Endothelial cell of umbilical vein (primary cell): ENCODE data around the gene MYO16. TPM values are rescaled to one million over a fixed set of nuclear protein-coding genes. Genes with fewer than 3 reads are reported as not detected.

Source experiments
- BruUV-seq: library from RNA; stranded (reverse); fragments of 400-500 nt; replicated peaks from 2 replicates; lab custom pipeline; 2021; lab: Mats Ljungman, UMichigan
- CTCF ChIA-PET: fragments of 300-600, 350-600 bp; sonication (Branson Sonifier 250); formaldehyde crosslinking; loops from one replicate; lab custom pipeline; 2021; ENCODE audit warnings: antibody characterized with exemption, inconsistent platforms; lab: Charles Lee
- POLR2A ChIA-PET: fragments of 300-600, 350-600 bp; sonication (Branson Sonifier 250); formaldehyde crosslinking; loops from one replicate; lab custom pipeline; 2021; ENCODE audit warnings: antibody characterized with exemption, inconsistent platforms; lab: Charles Lee
- DNase-seq: peaks from one replicate; pipeline ENCODE4 v3.0.0-alpha.2; 2011; ENCODE audit warnings: low read depth, low spot score
- FAIRE-seq: peaks from 2 replicates; lab custom pipeline; 2011; peaks lifted over from hg19 to GRCh38; lab: Jason Lieb, UNC
- H2AFZ ChIP-seq: 2 replicates; pipeline ENCODE4 v1.6.0; 2012; ENCODE audit warnings: low read depth, low read length, control low read depth, inconsistent platforms
- H3K27ac ChIP-seq: 2 replicates; pipeline ENCODE4 v1.5.1; 2011; ENCODE audit warnings: low read depth, mild to moderate bottlenecking, control low read depth, low read length, moderate library complexity; ENCODE audit not compliant: insufficient read depth
- H3K27me3 ChIP-seq, 2 experiments: 2 replicates each; pipeline versions ENCODE4 v1.6.0 to v1.6.1; 2011; ENCODE audit warnings: low read length in 2 of 2, mixed read lengths in 1 of 2; ENCODE audit not compliant: control insufficient read depth in 2 of 2, insufficient read depth in 2 of 2
- H3K36me3 ChIP-seq, 2 experiments: 2 replicates in 1 of 2; 3 replicates in 1 of 2; pipeline ENCODE4 v1.5.1; 2011; ENCODE audit warnings: low read length in 2 of 2, mild to moderate bottlenecking in 1 of 2, moderate library complexity in 1 of 2; ENCODE audit not compliant: control insufficient read depth in 2 of 2, insufficient read depth in 2 of 2; ENCODE audit errors: extremely low read depth in 1 of 2
- H3K4me1 ChIP-seq: 3 replicates; pipeline ENCODE4 v1.5.1; 2011; ENCODE audit warnings: mild to moderate bottlenecking, low read length; ENCODE audit not compliant: control insufficient read depth, insufficient read depth; ENCODE audit errors: extremely low read depth
- H3K4me2 ChIP-seq: 2 replicates; pipeline ENCODE4 v1.6.1; 2011; ENCODE audit warnings: low read length, control low read depth, mixed read lengths; ENCODE audit not compliant: insufficient read depth
- H3K4me3 ChIP-seq, 3 experiments: fragments of 200-600 bp in 1 of 3; sonication (generic), shearing (Covaris generic) in 1 of 3; replicated peaks in 1 of 3; 2 replicates each; pipeline ENCODE4 v1.5.1; 2011 to 2016; ENCODE audit warnings: control low read depth in 3 of 3, low read length in 3 of 3, mild to moderate bottlenecking in 2 of 3, inconsistent platforms in 1 of 3, low read depth in 1 of 3, moderate library complexity in 1 of 3; ENCODE audit not compliant: insufficient read depth in 1 of 3
- H3K79me2 ChIP-seq: 2 replicates; pipeline ENCODE4 v1.6.0; 2012; ENCODE audit warnings: low read length, inconsistent platforms; ENCODE audit not compliant: control insufficient read depth, insufficient read depth
- H3K9ac ChIP-seq: replicated peaks from 2 replicates; pipeline ENCODE3; 2011; ENCODE audit warnings: low read length, control low read depth; ENCODE audit not compliant: insufficient read depth; ENCODE audit errors: extremely low read depth
- H3K9me1 ChIP-seq: replicated peaks from 3 replicates; pipeline ENCODE4 v1.6.0; 2011; ENCODE audit warnings: mild to moderate bottlenecking, low read length; ENCODE audit not compliant: control insufficient read depth, insufficient read depth; ENCODE audit errors: extremely low read depth
- H3K9me3 ChIP-seq: replicated peaks from 2 replicates; pipeline ENCODE4 v1.5.1; 2012; ENCODE audit warnings: low read length, inconsistent platforms; ENCODE audit not compliant: control insufficient read depth, insufficient read depth
- H4K20me1 ChIP-seq: replicated peaks from 2 replicates; pipeline ENCODE3; 2011; ENCODE audit warnings: mild to moderate bottlenecking, low read length; ENCODE audit not compliant: control insufficient read depth, insufficient read depth; ENCODE audit errors: extremely low read depth
- CTCF ChIP-seq, 2 donors: IDR thresholded peaks; 1 replicate in 1 of 2; 2 replicates in 1 of 2; pipeline ENCODE4 v1.5.1; 2011; ENCODE audit warnings: low read length in 2 of 2, mild to moderate bottlenecking in 2 of 2, moderate library complexity in 2 of 2, control low read depth in 1 of 2, inconsistent platforms in 1 of 2, low read depth in 1 of 2; ENCODE audit not compliant: insufficient read depth in 1 of 2; ENCODE audit errors: extremely low read depth in 1 of 2
- EZH2 ChIP-seq: IDR thresholded peaks from 2 replicates; pipeline ENCODE4 v1.6.1; 2012; ENCODE audit warnings: borderline replicate concordance, low read depth, mild to moderate bottlenecking, moderate library complexity, low read length, inconsistent platforms; ENCODE audit not compliant: severe bottlenecking
- FOS ChIP-seq: IDR thresholded peaks from 2 replicates; pipeline ENCODE4 v1.6.1; 2011; ENCODE audit warnings: mild to moderate bottlenecking, low read length, moderate library complexity, borderline replicate concordance; ENCODE audit not compliant: insufficient read depth
- GATA2 ChIP-seq: IDR thresholded peaks from 2 replicates; pipeline ENCODE4 v1.7.0; 2011; ENCODE audit warnings: low read depth, mild to moderate bottlenecking, moderate library complexity, mixed read lengths, low read length; ENCODE audit not compliant: insufficient read length, insufficient read depth
- JUN ChIP-seq: IDR thresholded peaks from 2 replicates; pipeline ENCODE4 v1.6.1; 2011; ENCODE audit warnings: borderline replicate concordance, low read depth; ENCODE audit not compliant: insufficient read length, insufficient read depth
- MYC ChIP-seq: IDR thresholded peaks from one replicate; pipeline ENCODE4 v1.6.1; 2011; ENCODE audit warnings: mild to moderate bottlenecking, low read depth, low read length
- POLR2A ChIP-seq: IDR thresholded peaks from 2 replicates; pipeline ENCODE4 v1.6.1; 2012; ENCODE audit warnings: low read depth, mild to moderate bottlenecking, control low read depth, low read length
- POLR2AphosphoS5 ChIP-seq: IDR thresholded peaks from 2 replicates; pipeline ENCODE4 v1.6.1; 2012; ENCODE audit warnings: low read depth, mild to moderate bottlenecking, control low read depth, low read length, moderate library complexity; ENCODE audit not compliant: insufficient read depth
- dilution Hi-C: fragments of 300-500 bp; cut with MboI; formaldehyde crosslinking; loops from one replicate; pipeline ENCODE4 v1.15.0; 2019; ENCODE audit warnings: low sequenced_read_pairs; ENCODE audit not compliant: extremely low pct_ligation_motif_present
- intact Hi-C: fragments of 100-400 bp; cut with micrococcal nuclease; formaldehyde crosslinking; loops from one replicate; pipeline ENCODE4 v1.10.0; 2022
- polyA plus RNA-seq, 4 experiments: library from polyadenylated mRNA; depleted of rRNA in 3 of 4; stranded (reverse) in 3 of 4; unstranded in 1 of 4; fragments of >200 nt; gene quantifications; 2 replicates each; pipeline versions ENCODE4 v1.2.1 to v1.2.3, GENCODE V29; 2011 to 2012; ENCODE audit warnings: missing spikeins in 1 of 4
- total RNA-seq: library from RNA; stranded (reverse); gene quantifications from 2 replicates; pipeline ENCODE4 v1.2.3, GENCODE V29; 2021
- TF ChIP-seq, protein P1 (sequence below): IDR thresholded peaks from 2 replicates; pipeline ENCODE4 v1.6.1; 2011; ENCODE audit not compliant: insufficient read depth, insufficient read length

Gene MYO16
- total and polyA plus RNA-seq, 2 donors (not counting 3 experiments of a cell fraction or from before 2014, with no cell fraction given) = 0.03 to 0.04 TPM

GRCh38 chr13:108624979-108625378, 4.4 kb upstream of the MYO16 start:
- H3K27me3 ChIP-seq = no peaks in the 10 kb centered on the region
- H3K9ac ChIP-seq = no peak overlapping the region
- dilution Hi-C loops = no loop called here
- FAIRE-seq (no peak), DNase-seq (no peak)
- H3K4me3 ChIP-seq = no peak overlapping the region
- no peak overlapping the region for H2AFZ ChIP-seq
- no peak overlapping the region for H3K27ac ChIP-seq
- peaks cover 2% of the 10 kb centered on the region for H3K9me3 ChIP-seq
- no peaks in the 10 kb centered on the region for H3K4me1 ChIP-seq
- ChIA-PET POLR2A (no interaction called here), CTCF (no interaction called here)
- intact Hi-C loops = no loop called here
- H3K9me1 ChIP-seq = no peaks in the 10 kb centered on the region
- no peaks in the 10 kb centered on the region for H3K36me3 ChIP-seq
- H3K4me2 ChIP-seq = no peak overlapping the region
- no TSS peak for BruUV-seq
- no peaks in the 10 kb centered on the region for H3K79me2 ChIP-seq
- no peaks in the 10 kb centered on the region for H4K20me1 ChIP-seq
- no peak for TF ChIP-seq JUN
- TF ChIP-seq GATA2 = no peak
- TF ChIP-seq, protein P1, sequence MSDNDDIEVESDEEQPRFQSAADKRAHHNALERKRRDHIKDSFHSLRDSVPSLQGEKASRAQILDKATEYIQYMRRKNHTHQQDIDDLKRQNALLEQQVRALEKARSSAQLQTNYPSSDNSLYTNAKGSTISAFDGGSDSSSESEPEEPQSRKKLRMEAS = no peak
- TF ChIP-seq EZH2 = no peak
- no peak for TF ChIP-seq FOS
- no peak for TF ChIP-seq CTCF (IDR thresholded peaks at IDR 0.05; ENCODE audit: extremely low read depth in 1 of 2, insufficient read depth in 1 of 2, low read depth in 1 of 2, low read length in 2 of 2)
- no peak for TF ChIP-seq MYC
- no peak for TF ChIP-seq POLR2A
- TF ChIP-seq POLR2AphosphoS5 = no peak
